Measurements from ENCODE around the gene MOK.

Gene MOK

DNA sequence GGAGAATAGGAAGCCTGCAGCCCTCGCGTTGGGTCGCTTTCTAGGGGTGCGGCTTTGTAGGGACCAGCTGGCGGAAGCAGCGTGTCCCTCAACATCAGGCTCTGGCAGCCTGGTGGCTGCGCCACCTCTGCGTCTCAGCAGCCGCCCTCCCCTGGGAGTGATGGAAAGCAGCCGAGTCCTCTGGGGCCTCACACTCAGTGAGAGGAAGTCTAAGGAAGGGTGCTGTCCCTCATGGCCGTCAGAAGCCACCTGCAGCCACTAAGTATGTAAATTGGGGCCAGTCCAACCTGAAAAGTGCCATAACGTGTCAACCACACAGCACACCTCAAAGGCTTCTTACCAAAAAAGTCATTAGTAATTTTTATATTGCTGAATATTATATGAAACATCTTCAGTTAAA lies 84.9 kb downstream of the MOK start:
- no peak for DNase-seq

DNA sequence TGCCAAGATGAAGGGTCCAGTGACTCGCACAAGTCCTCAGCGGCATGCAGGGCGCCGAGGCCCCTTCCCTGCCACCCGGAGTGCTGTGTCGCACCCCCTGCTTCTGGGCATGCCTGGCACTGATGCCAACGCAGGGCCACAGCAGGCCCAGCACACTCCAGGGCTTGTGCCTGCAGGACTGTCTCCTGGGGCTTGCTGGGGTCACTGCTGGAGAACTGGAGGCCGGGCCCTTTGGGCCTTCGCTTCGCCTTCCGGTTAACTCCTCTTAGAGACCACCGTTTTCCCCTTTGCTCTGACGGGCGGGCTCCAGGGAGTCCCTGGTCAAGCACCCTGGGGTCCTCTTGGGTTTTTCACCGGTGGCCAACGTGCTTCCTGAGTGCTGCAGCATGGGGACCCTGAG lies 85.6 kb downstream of the MOK start:
- no peak for DNase-seq

GRCh38 chr14:102218688-102219087 lies 86.3 kb downstream of the MOK start:
- no peak for DNase-seq

DNA sequence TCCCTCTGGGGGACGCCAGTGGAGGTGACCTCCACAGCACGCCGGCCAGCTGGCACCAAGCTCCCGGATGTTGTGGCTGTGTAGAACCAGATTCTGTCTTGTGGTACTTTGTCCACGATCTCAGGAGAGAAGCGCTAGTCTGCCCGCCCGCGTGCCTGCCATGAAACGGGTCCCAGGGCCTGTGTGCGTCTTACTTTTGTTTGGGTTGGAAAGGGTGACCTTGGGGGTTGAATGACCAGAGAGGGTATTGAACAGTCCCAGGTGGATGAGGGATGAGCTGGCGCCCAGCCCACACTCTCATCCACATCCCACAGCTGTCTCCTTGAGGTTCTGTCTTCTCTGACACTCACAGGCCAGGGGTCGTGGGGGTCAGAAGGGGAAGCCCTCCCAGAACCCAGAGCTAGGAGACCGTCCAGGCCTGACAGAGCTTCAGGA lies 87.0 kb downstream of the MOK start:
- DNase-seq = no peak

- DNase-seq = no peak
Observed at GRCh38 chr14:102217399-102217798, 87.6 kb downstream of the MOK start.

- DNase-seq = no peak
Observed at GRCh38 chr14:102215576-102216250, 89.3 kb downstream of the MOK start.

- DNase-seq = no peak
Observed at GRCh38 chr14:102215071-102215470, 89.9 kb downstream of the MOK start.

- DNase-seq = no peak
Observed at GRCh38 chr14:102213984-102214658, 90.8 kb downstream of the MOK start.

- no peak for DNase-seq
Observed at GRCh38 chr14:102213470-102213869, 91.5 kb downstream of the MOK start.

DNA sequence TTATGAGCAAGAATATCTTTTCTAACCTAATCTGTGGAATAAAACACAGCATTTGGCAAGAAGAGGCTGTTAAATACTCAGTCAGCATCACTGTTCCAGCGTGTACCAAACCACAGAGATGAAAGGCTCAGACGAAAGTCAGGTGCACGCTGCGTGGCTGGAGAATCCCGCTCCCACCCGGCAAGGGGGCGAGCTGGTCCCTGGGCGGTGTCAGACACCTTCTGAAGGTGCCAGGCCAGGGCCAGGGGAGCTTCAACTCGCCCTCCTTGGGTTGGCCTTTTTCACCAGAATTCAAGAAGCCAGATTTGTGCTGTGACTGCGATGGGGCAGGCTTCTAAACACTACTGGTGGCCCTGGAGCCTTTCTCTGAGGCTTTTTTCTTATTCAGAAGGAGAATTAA lies 92.1 kb downstream of the MOK start:
- no peak for DNase-seq

- DNase-seq = no peak
Observed at GRCh38 chr14:102212356-102212755, 92.6 kb downstream of the MOK start.

- DNase-seq = no peak
Observed at GRCh38 chr14:102211240-102211639, 93.7 kb downstream of the MOK start.

- DNase-seq = no peak
Observed at GRCh38 chr14:102210421-102211042, 94.4 kb downstream of the MOK start.

DNA sequence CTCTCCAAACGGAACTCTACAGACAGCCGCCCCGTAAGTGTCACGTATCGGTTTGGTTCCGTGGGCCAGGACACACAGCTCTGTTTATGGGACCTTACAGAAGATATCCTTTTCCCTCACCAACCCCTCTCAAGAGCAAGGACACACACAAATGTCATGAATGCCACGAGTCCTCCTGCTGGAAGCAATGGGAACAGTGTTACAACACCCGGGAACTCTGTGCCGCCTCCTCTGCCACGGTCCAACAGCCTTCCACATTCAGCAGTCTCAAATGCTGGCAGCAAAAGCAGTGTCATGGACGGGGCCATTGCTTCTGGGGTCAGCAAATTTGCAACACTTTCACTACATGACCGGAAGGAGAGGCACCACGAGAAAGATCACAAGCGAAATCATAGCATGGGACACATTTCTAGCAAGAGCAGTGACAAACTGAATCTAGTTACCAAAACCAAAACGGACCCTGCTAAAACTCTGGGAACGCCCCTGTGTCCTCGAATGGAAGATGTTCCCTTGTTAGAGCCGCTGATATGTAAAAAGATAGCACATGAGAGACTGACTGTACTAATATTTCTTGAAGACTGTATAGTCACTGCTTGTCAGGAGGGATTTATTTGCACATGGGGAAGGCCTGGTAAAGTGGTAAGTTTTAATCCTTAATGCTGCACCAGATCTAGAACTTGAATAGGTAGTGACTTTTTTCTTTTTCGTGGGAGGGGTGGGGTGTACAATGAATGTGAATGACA lies 95.6 kb downstream of the MOK start:
- DNase-seq = no peak

GRCh38 chr14:102208741-102209140 lies 96.2 kb downstream of the MOK start:
- DNase-seq = no peak

DNA sequence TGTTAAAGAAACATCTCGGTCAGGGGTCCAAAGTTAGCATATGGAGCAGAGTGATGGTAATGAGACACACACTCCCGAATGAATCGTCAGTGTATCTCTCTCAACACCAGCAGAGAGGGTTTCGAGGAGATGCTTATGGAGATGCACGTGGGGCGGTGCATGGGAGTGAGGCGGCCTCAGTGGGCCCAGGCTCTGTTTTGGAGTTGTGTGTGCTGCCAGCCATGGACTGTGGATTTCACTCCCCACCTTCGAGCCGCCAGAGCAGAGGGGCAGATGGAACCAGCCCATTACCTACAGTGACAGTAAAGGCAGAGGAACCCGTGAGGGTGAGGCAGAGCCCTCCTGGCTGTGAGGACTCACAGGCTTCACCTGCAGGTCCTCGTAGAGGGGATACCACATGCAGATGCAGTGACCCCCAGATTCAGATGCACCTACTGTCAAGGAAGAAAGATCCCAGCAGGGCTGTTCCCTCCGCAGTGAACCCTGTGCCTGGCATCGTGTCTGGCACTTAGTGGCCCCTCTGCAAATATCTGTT lies 97.1 kb downstream of the MOK start:
- DNase-seq = no peak

DNA sequence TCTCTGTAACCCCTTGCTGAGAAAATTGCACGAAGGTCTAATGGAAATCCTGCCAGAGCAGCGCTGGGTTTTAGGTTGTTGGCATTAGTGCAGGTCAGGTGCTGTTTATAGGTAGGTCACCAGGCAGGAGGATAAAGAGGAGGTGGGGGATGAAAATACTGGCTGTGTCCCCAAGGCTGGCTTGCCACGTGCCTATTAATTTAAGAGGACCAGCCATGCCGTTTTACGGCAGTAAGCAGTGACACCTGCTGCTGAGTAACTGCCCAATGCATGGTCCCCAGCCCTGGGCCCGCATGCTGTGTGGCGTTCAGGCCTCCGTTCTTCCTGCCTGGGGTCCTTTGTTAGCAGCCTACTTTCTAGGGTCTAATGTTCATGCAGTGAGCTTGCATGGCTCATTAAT lies 98.0 kb downstream of the MOK start:
- DNase-seq = no peak

DNA sequence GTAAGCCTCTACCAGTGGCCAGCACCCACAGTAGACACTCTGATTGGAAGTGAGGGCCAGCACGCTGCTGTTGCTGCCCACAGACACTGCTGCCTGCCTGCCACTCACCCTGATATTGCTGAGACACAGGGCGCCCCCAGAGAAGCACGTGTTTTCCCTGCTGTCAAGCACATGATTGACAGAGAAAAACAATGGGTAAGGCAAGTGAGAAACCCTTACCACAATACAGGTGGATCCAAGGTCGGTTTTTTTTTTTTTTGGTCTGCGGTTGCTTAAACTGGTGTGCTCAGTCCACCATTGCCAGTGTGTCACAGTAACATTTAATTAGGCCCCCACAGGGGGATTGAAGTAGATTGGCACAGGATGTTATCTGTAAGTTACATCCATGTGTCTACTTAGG lies 99.4 kb downstream of the MOK start:
- DNase-seq = no peak

DNA sequence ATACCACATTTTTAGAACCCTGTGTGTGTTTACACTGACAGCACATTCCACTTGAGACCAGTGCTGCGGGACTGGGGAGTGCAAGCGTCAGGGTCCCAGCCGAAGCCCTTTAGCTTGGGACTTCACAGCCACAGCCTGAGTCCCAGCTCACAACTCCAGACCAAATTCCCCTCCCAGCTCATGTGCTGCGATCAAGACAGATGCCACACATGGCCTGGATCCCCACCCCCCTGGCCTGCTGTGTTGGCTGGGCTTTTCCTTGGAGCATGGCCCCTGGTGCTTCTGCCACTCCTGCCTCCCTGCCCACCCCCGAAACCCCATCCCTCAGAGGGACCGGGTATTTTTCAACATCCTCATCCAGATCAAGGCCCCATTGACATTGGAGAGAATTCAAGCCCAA lies 101.6 kb downstream of the MOK start:
- no peak for DNase-seq

DNA sequence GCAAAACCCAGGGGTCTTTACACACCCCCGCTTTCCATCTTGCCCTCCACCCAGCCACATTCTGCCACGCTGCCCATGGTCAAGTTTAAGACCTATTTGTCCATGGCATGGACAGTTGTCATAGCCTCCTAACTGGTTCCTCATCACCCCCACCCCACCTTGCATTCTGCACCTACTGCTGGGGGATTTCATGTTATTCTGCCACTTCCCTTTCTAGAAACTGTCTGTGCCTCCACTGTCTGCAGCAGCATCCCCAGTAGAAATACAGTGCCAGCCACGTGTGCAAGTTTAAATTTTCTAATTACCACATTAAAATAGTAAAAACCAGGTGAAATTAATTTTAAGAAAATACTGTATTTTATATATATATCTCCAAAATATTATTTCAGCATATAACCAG lies 102.0 kb downstream of the MOK start:
- DNase-seq = no peak

DNA sequence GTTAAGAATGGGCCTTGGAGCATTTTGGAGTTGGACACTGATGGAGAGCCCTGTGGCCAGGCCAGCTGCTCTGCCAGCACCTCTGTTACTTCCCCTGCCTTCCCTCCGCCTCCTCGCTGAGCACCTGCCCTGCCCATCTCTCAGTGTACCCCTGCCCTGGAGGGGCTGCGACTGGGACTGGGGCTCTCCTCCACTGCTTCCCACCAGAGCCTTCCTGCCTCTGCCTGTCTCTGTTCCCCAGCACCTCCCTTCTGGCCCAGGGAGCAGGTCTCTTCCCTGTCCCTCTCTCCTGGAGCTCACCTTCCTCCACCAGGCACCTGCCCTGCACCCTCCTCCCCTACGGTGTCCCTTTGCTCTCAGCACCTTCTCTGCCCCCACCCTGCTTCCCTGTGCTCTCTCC lies 103.2 kb downstream of the MOK start:
- no peak for DNase-seq

- no peak for DNase-seq
Observed at GRCh38 chr14:102201353-102201738, 103.6 kb downstream of the MOK start.

DNA sequence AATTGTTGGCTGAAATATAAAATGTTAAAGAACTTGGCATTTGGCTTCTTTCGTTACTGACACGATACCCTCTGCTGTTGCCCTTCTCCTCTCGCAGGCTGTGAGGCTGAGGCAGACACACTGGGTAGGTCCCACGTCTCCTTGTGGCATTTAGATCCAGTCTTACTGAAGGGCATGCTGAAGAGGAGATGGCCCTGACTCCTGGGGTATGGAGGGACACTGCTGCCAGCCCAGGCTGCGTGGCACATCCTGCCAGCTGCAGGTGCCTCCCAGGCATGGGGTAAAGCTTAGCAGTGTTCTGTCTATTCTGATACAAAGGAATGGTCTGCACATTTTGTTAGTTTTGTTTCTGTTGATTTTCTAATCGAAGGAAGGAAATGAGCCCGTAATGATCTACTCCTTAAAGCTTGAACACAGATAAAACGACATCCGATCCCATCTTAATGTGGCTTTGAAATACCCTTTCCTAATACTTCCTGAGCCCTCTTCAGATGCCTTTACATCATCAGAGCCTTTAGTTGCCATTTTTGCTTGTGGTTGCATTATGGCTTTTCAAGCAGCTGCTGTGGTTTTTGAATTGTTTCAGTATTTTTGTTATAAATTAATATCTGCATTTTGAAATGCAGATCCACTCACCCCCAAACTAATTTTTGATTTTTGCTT lies 104.1 kb downstream of the MOK start:
- DNase-seq = no peak
